GM23338 (cell line): Measurements from ENCODE around the gene ZNRF2. TPM values are rescaled to one million over a fixed set of nuclear protein-coding genes. Genes with fewer than 3 reads are reported as not detected.

Experiments
- ATAC-seq: fragments of 200-7000 bp; cut with Tn5 transposase; 3 replicates; pipeline ENCODE4 v1.9.1; 2020
- DNase-seq: peaks from one replicate; pipeline ENCODE4 v3.0.0-alpha.2; 2015; ENCODE audit warnings: low spot score
- H2AFZ ChIP-seq: fragments of 200-600 bp; sonication (generic); 2 replicates; pipeline ENCODE4 v1.8.0; 2016; ENCODE audit warnings: antibody characterized with exemption, mild to moderate bottlenecking, moderate library complexity
- H3F3A ChIP-seq: fragments of 200-600 bp; sonication (generic); replicated peaks from 2 replicates; pipeline ENCODE4 v1.8.0; 2017; ENCODE audit warnings: antibody characterized with exemption, mixed run types, low read depth
- H3K27ac ChIP-seq: fragments of 200-600 bp; sonication (generic); 2 replicates; pipeline ENCODE4 v1.6.1; 2016; ENCODE audit warnings: low read depth
- H3K27me3 ChIP-seq: fragments of 200-600 bp; sonication (generic); 2 replicates; pipeline ENCODE4 v1.8.0; 2016; ENCODE audit warnings: mild to moderate bottlenecking, mixed run types, moderate library complexity; ENCODE audit not compliant: insufficient read depth
- H3K36me3 ChIP-seq: fragments of 200-600 bp; sonication (generic); 2 replicates; pipeline ENCODE4 v1.8.0; 2016; ENCODE audit warnings: mild to moderate bottlenecking; ENCODE audit not compliant: insufficient read depth
- H3K4me1 ChIP-seq: fragments of 200-600 bp; sonication (generic); 2 replicates; pipeline ENCODE4 v1.8.0; 2016; ENCODE audit warnings: mild to moderate bottlenecking, moderate library complexity; ENCODE audit not compliant: insufficient read depth
- H3K4me2 ChIP-seq: fragments of 200-600 bp; sonication (generic); 2 replicates; pipeline ENCODE4 v1.7.1; 2017; ENCODE audit warnings: mixed run types
- H3K4me3 ChIP-seq: fragments of 200-600 bp; sonication (generic); 2 replicates; pipeline ENCODE4 v1.6.1; 2016; ENCODE audit warnings: mixed run types
- H3K79me2 ChIP-seq: fragments of 200-600 bp; sonication (generic); replicated peaks from 2 replicates; pipeline ENCODE4 v1.8.0; 2017; ENCODE audit warnings: mild to moderate bottlenecking; ENCODE audit not compliant: insufficient read depth
- H3K9me2 ChIP-seq: fragments of 200-600 bp; sonication (generic); 2 replicates; pipeline ENCODE4 v1.8.0; 2017; ENCODE audit not compliant: insufficient read depth
- H4K20me1 ChIP-seq: fragments of 200-600 bp; sonication (generic); replicated peaks from 2 replicates; pipeline ENCODE4 v1.8.0; 2017; ENCODE audit warnings: mild to moderate bottlenecking; ENCODE audit not compliant: insufficient read depth
- H3K27ac Mint-ChIP-seq: 2 replicates; pipeline ENCODE4 v1.8.0; 2020; ENCODE audit warnings: inconsistent platforms, mild to moderate bottlenecking, moderate library complexity, mixed read lengths
- H3K27me3 Mint-ChIP-seq: 3 replicates; pipeline ENCODE4 v1.8.0; 2022; ENCODE audit warnings: low read depth, mild to moderate bottlenecking, moderate library complexity, mixed read lengths, inconsistent platforms; ENCODE audit not compliant: insufficient read depth, poor library complexity
- H3K36me3 Mint-ChIP-seq: 3 replicates; pipeline ENCODE4 v1.8.0; 2021; ENCODE audit warnings: low read depth, mild to moderate bottlenecking, inconsistent platforms, moderate library complexity, mixed read lengths
- H3K4me1 Mint-ChIP-seq: 3 replicates; pipeline ENCODE4 v1.8.0; 2020; ENCODE audit warnings: mild to moderate bottlenecking, inconsistent platforms, mixed read lengths
- H3K4me3 Mint-ChIP-seq: 3 replicates; pipeline ENCODE4 v1.8.0; 2021; ENCODE audit warnings: moderate library complexity, mild to moderate bottlenecking, inconsistent platforms, mixed read lengths
- H3K9me3 Mint-ChIP-seq: 3 replicates; pipeline ENCODE4 v1.8.0; 2020; ENCODE audit warnings: moderate library complexity, mild to moderate bottlenecking, inconsistent platforms, mixed read lengths
- CREB1 ChIP-seq: fragments of 250-450 bp; sonication (Bioruptor Pico); IDR thresholded peaks from 2 replicates; pipeline ENCODE4 v1.5.0; 2020; ENCODE audit warnings: low read depth, mild to moderate bottlenecking, moderate library complexity
- EZH2 ChIP-seq: fragments of 200-600 bp; sonication (generic); IDR thresholded peaks from one replicate; pipeline ENCODE4 v1.8.0; 2017; ENCODE audit warnings: antibody characterized with exemption, mild to moderate bottlenecking, low read depth; ENCODE audit not compliant: unreplicated experiment
- JUNB ChIP-seq: IDR thresholded peaks from one replicate; pipeline ENCODE4 v1.6.1; 2016; ENCODE audit warnings: antibody characterized with exemption; ENCODE audit not compliant: unreplicated experiment
- NANOG ChIP-seq: IDR thresholded peaks from 2 replicates; pipeline ENCODE4 v1.6.1; 2016; ENCODE audit warnings: antibody characterized with exemption, borderline replicate concordance
- POLR2AphosphoS5 ChIP-seq: IDR thresholded peaks from 2 replicates; pipeline ENCODE4 v1.6.1; 2016; ENCODE audit warnings: antibody characterized with exemption, low read depth
- REST ChIP-seq: IDR thresholded peaks from one replicate; pipeline ENCODE4 v1.6.1; 2018; ENCODE audit warnings: antibody characterized with exemption; ENCODE audit not compliant: unreplicated experiment
- STAT1 ChIP-seq: IDR thresholded peaks from one replicate; pipeline ENCODE4 v1.6.1; 2016; ENCODE audit warnings: antibody characterized with exemption; ENCODE audit not compliant: unreplicated experiment
- ZNF114 ChIP-seq: fragments of 250-450 bp; sonication (Bioruptor Pico); IDR thresholded peaks from 2 replicates; pipeline ENCODE4 v1.5.0; 2020; ENCODE audit warnings: mild to moderate bottlenecking, moderate library complexity
- ZNF331 ChIP-seq: fragments of 250-450 bp; sonication (Bioruptor Pico); IDR thresholded peaks from 2 replicates; pipeline ENCODE4 v1.5.0; 2020; ENCODE audit warnings: low read depth, mild to moderate bottlenecking, moderate library complexity
- polyA plus RNA-seq: library from polyadenylated mRNA; unstranded; fragments of >200 nt; fragmentation: Nextera tagmentation; extraction: Ambion mirVana; gene quantifications from 2 replicates; pipeline ENCODE4 v1.2.1, GENCODE V29; 2016
- total RNA-seq: library from RNA; depleted of rRNA; stranded (reverse); fragments of >200 nt; shearing (Covaris generic); gene quantifications from 2 replicates; pipeline ENCODE4 v1.2.3, GENCODE V29; 2014
- TF ChIP-seq, protein P1 (sequence below), 2 experiments: fragments of 200-600 bp in 1 of 2; sonication (generic) in 1 of 2; conservative IDR thresholded peaks; 2 replicates each; pipeline versions ENCODE4 v1.5.1 to v1.6.1; 2016 to 2017; ENCODE audit warnings: antibody characterized with exemption in 2 of 2, low read depth in 2 of 2, mild to moderate bottlenecking in 2 of 2, moderate library complexity in 1 of 2
- TF ChIP-seq, protein P2 (sequence below): IDR thresholded peaks from 2 replicates; pipeline ENCODE4 v1.6.1; 2016; ENCODE audit warnings: antibody characterized with exemption

Gene ZNRF2
- total and polyA plus RNA-seq, 2 experiments from 2014 or later: 6.0 to 34.7 TPM

GRCh38 chr7:30378275-30378674, 93.9 kb downstream of the ZNRF2 start:
- H3K9me2 ChIP-seq: no peaks in the 10 kb centered on the region
- Mint-ChIP-seq H3K36me3 (peaks cover 4% of the 10 kb centered on the region; the same call in 2 of the 3 replicates), H3K27ac (no peak overlapping the region), H3K4me1 (no peaks in the 10 kb centered on the region), H3K4me3 (no peak overlapping the region), H3K27me3 (peaks cover 2% of the 10 kb centered on the region), H3K9me3 (peaks cover 14% of the 10 kb centered on the region)
- H3F3A ChIP-seq: no peaks in the 10 kb centered on the region
- H4K20me1 ChIP-seq: no peaks in the 10 kb centered on the region
- H3K79me2 ChIP-seq: no peaks in the 10 kb centered on the region
- H3K36me3 ChIP-seq: no peaks in the 10 kb centered on the region
- H3K27ac ChIP-seq: no peak overlapping the region
- H3K4me2 ChIP-seq: no peak overlapping the region
- H3K27me3 ChIP-seq: no peaks in the 10 kb centered on the region
- ATAC-seq: no peak
- H3K4me3 ChIP-seq: no peak overlapping the region
- no peak overlapping the region for H2AFZ ChIP-seq
- no peak for DNase-seq
- H3K4me1 ChIP-seq: no peaks in the 10 kb centered on the region
- TF ChIP-seq CREB1 (no peak), JUNB (no peak), ZNF114 (CRISPR knock-in tag) (no peak), STAT1 (no peak), NANOG (no peak), POLR2AphosphoS5 (no peak)
- TF ChIP-seq, protein P1, sequence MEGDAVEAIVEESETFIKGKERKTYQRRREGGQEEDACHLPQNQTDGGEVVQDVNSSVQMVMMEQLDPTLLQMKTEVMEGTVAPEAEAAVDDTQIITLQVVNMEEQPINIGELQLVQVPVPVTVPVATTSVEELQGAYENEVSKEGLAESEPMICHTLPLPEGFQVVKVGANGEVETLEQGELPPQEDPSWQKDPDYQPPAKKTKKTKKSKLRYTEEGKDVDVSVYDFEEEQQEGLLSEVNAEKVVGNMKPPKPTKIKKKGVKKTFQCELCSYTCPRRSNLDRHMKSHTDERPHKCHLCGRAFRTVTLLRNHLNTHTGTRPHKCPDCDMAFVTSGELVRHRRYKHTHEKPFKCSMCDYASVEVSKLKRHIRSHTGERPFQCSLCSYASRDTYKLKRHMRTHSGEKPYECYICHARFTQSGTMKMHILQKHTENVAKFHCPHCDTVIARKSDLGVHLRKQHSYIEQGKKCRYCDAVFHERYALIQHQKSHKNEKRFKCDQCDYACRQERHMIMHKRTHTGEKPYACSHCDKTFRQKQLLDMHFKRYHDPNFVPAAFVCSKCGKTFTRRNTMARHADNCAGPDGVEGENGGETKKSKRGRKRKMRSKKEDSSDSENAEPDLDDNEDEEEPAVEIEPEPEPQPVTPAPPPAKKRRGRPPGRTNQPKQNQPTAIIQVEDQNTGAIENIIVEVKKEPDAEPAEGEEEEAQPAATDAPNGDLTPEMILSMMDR (conservative IDR thresholded peaks at IDR 0.05; ENCODE audit: low read depth in 2 of 2): no peak
- TF ChIP-seq, protein P2, sequence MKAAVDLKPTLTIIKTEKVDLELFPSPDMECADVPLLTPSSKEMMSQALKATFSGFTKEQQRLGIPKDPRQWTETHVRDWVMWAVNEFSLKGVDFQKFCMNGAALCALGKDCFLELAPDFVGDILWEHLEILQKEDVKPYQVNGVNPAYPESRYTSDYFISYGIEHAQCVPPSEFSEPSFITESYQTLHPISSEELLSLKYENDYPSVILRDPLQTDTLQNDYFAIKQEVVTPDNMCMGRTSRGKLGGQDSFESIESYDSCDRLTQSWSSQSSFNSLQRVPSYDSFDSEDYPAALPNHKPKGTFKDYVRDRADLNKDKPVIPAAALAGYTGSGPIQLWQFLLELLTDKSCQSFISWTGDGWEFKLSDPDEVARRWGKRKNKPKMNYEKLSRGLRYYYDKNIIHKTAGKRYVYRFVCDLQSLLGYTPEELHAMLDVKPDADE: no peak

GRCh38 chr7:30379131-30379530, 94.7 kb downstream of the ZNRF2 start:
- no peak overlapping the region for H3K27ac Mint-ChIP-seq
- no peak overlapping the region for H3K4me3 ChIP-seq
- H3K27ac ChIP-seq: no peak overlapping the region
- TF ChIP-seq ZNF331 (no peak), EZH2 (no peak), REST (no peak), ZNF114 (CRISPR knock-in tag) (no peak)

More at GRCh38 chr7:30379131-30379530, 94.7 kb downstream of the ZNRF2 start:
- DNase-seq (no peak), ATAC-seq (no peak)
- Histone ChIP-seq H3K27me3 (no peaks in the 10 kb centered on the region), H3K9me2 (no peaks in the 10 kb centered on the region), H4K20me1 (no peaks in the 10 kb centered on the region), H2AFZ (no peak overlapping the region), H3F3A (no peaks in the 10 kb centered on the region), H3K79me2 (no peaks in the 10 kb centered on the region), H3K4me1 (no peaks in the 10 kb centered on the region), H3K4me2 (no peak overlapping the region), H3K36me3 (no peaks in the 10 kb centered on the region)
- Mint-ChIP-seq H3K4me3 (no peak overlapping the region), H3K9me3 (peaks cover 14% of the 10 kb centered on the region), H3K27me3 (peaks cover 2% of the 10 kb centered on the region), H3K36me3 (peaks cover 4% of the 10 kb centered on the region; the same call in 2 of the 3 replicates), H3K4me1 (no peaks in the 10 kb centered on the region)
